Pancreas (tissue), 10 donors: ENCODE measurements around the gene LSM3. TPM values are rescaled to one million over a fixed set of nuclear protein-coding genes. Genes with fewer than 3 reads are reported as not detected.

Experiments used
- ATAC-seq, 4 donors: fragments of 200-7000 bp; cut with Tn5 transposase; one replicate each; pipeline versions ENCODE4 v1.8.0 to v1.9.1; 2020; ENCODE audit warnings: mild to moderate bottlenecking in 4 of 4, moderate library complexity in 4 of 4
- DNase-seq, 6 donors: peaks; one replicate each; pipeline ENCODE4 v3.0.0-alpha.2; 2020
- FAIRE-seq: peaks from 2 replicates; lab custom pipeline; 2012; peaks lifted over from hg19 to GRCh38; lab: Jason Lieb, UNC
- H3K27ac ChIP-seq, 4 donors: fragments of 200-600 bp; sonication (generic); 1 replicate in 3 of 4; 2 replicates in 1 of 4; pipeline versions ENCODE4 v1.5.0 to v1.8.0; 2020
- H3K27me3 ChIP-seq, 4 donors: fragments of 200-600 bp; one replicate each; pipeline ENCODE4 v1.8.0; 2021
- H3K36me3 ChIP-seq, 3 donors: fragments of 200-600 bp; sonication (generic) in 1 of 3; one replicate each; pipeline versions ENCODE4 v1.5.0 to v1.8.0; 2020 to 2021
- H3K4me1 ChIP-seq, 3 donors: fragments of 200-600 bp; one replicate each; pipeline ENCODE4 v1.8.0; 2021
- H3K4me3 ChIP-seq, 4 donors: fragments of 200-600 bp; sonication (generic) in 2 of 4; one replicate each; pipeline versions ENCODE4 v1.5.0 to v1.8.0; 2020 to 2021
- H3K9me3 ChIP-seq, 4 donors: fragments of 200-600 bp; one replicate each; pipeline ENCODE4 v1.8.0; 2021
- CTCF ChIP-seq, 4 donors: fragments of 200-600 bp; sonication (generic) in 3 of 4; IDR thresholded peaks; one replicate each; pipeline versions ENCODE4 v1.5.0 to v1.8.0; 2021; ENCODE audit warnings: antibody characterized with exemption in 4 of 4
- WGBS, 2 donors: extraction: QIAGEN DNeasy Blood & Tissue Kit; methylation state at CpG; one replicate each; pipeline ENCODE4 v1.1.7; 2013; 5-methylcytosine and 5-hydroxymethylcytosine counted together
- intact Hi-C, 3 donors: fragments of 100-400 bp; cut with DNase I; formaldehyde crosslinking; loops; one replicate each; pipeline versions ENCODE4 v1.11.1 to v1.14.2; 2022
- polyA plus RNA-seq, 2 donors: library from polyadenylated mRNA; stranded (reverse); fragments of 200-250 nt; gene quantifications; one replicate each; pipeline ENCODE4 v1.2.3, GENCODE V29; 2013
- total RNA-seq, 6 donors: library from RNA; stranded (reverse); fragmentation: NEBNext Ultra II Directional in 4 of 6; extraction: Animal tissue kit (Norgen Biotek cat#: 25700) in 4 of 6; gene quantifications; one replicate each; pipeline versions ENCODE4 v1.2.1 to v1.2.4, GENCODE V29; 2021 to 2023
- donor health status: healthy with polysubstance abuse.
- donor health status: DM: no; HTN: no; CAD: no; lungs with moderate emphysema.
- donor health status: DM: no; HTN: no; CAD: no.
- donor health status: control.
- donor health status: control.
- donor health status: Bipolar disorder and iron deficiency.
- donor health status: DM: yes; HTN: yes; CAD: no.
- donor health status: DM: no; HTN: no; CAD: no.
- donor health status: DM: no; HTN: no; CAD: no.
- donor health status: DM: yes; HTN: yes; CAD: no.

The LSM3 gene
- total and polyA plus RNA-seq, 8 donors, result 3.2 to 7.9 (median 4.3) TPM

GRCh38 chr3:14131134-14131533, 47.5 kb upstream of the LSM3 start:
- no peaks in the 10 kb centered on the region for H3K27me3 ChIP-seq
- TF ChIP-seq CTCF (IDR thresholded peaks at IDR 0.05), result no peak
- H3K9me3 ChIP-seq, result no peaks in the 10 kb centered on the region
- no peak overlapping the region for H3K27ac ChIP-seq
- 79 to 82% methylated on average over 5 of the region's 5 CpGs for WGBS, 2 donors
- H3K4me3 ChIP-seq, result no peak overlapping the region
- FAIRE-seq (no peak), ATAC-seq (no peak), DNase-seq (no peak)
- H3K4me1 ChIP-seq, result peaks cover 3 to 11% (median 11%) of the 10 kb centered on the region in 3 donors
- intact Hi-C loops, result no loop called here
- H3K36me3 ChIP-seq, result peaks cover 3 to 68% (median 16%) of the 10 kb centered on the region in 3 donors

GRCh38 chr3:14132120-14132519, 46.5 kb upstream of the LSM3 start:
- H3K27me3 ChIP-seq, result no peaks in the 10 kb centered on the region
- peaks cover 0 to 1% (median under 1%) of the 10 kb centered on the region in 3 donors for H3K4me1 ChIP-seq
- peak in 1 of 6 donors; percentile 66 for DNase-seq
- H3K9me3 ChIP-seq, result no peaks in the 10 kb centered on the region
- intact Hi-C loops, result no loop called here
- no peak for FAIRE-seq
- ATAC-seq, result no peak
- H3K4me3 ChIP-seq, result no peak overlapping the region
- H3K36me3 ChIP-seq, result peaks cover 3 to 70% (median 16%) of the 10 kb centered on the region in 3 donors
- WGBS, 2 donors, result 92 to 94% methylated on average over 8 of the region's 8 CpGs
- no peak for TF ChIP-seq CTCF (IDR thresholded peaks at IDR 0.05)
- H3K27ac ChIP-seq, result no peak overlapping the region

DNA sequence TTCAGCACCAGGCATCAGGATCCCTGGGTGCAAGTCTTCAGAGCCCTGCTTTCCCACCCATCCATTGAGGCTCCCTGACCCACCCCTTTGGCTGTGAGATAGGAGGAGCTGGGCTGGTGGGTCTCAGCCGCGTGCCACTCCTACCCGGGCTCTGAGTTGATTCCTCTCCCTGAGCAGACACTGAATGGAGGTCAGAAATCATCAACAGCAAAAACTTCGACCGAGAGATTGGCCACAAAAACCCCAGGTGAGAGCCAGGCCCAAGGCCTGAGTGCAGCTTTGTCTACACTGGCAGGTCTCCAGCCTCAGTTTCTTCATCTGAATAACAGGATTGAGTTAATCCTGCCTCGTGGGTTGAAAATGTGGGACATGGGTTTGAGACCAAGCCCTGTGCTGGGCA, 45.9 kb upstream of the LSM3 start:
- DNase-seq (no peak), ATAC-seq (no peak), FAIRE-seq (no peak)
- 93 to 96% methylated on average over 6 of the region's 6 CpGs for WGBS, 2 donors
- no peaks in the 10 kb centered on the region for H3K4me1 ChIP-seq
- peaks cover 3 to 70% (median 16%) of the 10 kb centered on the region in 3 donors for H3K36me3 ChIP-seq
- no peaks in the 10 kb centered on the region for H3K9me3 ChIP-seq
- no peak for TF ChIP-seq CTCF (IDR thresholded peaks at IDR 0.05)
- H3K27me3 ChIP-seq, result no peaks in the 10 kb centered on the region
- intact Hi-C loops, result no loop called here
- no peak overlapping the region for H3K27ac ChIP-seq
- no peak overlapping the region for H3K4me3 ChIP-seq

DNA sequence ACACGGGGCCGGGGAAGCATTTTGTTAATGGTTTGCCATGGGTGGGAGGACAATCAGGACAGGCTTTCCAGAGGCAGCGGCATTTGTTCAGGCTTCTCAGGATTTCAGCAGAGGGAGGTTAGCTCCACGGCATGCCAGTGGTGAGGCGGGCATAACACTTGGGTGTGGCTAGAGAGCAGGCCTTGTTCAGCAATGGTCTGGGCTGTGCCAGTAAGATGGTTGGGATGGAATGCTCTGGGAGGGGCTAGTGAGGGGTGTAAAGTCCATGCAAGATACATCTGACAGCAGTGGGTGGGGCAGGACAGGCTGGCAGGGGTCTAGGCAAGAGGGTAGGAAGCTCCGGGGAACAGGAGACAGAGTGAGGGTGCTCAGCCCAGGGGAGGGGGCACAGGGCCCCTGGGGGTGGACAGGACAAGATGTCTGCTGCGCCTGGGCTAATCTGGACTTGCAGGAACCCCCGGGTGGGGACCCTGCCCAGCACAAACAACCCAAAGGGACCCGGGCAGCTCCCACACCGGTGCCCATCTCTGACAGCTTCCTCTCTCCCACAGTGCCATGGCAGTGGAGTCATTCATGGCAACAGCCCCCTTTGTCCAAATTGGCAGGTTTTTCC, 45.3 kb upstream of the LSM3 start:
- no peak for FAIRE-seq
- no peaks in the 10 kb centered on the region for H3K27me3 ChIP-seq
- H3K9me3 ChIP-seq, result no peaks in the 10 kb centered on the region
- intact Hi-C loops, result no loop called here
- TF ChIP-seq CTCF (IDR thresholded peaks at IDR 0.05), result no peak
- H3K4me3 ChIP-seq, result no peak overlapping the region
- peaks cover 3 to 70% (median 16%) of the 10 kb centered on the region in 3 donors for H3K36me3 ChIP-seq
- no peak for DNase-seq
- no peaks in the 10 kb centered on the region for H3K4me1 ChIP-seq
- WGBS, 2 donors, result 87 to 94% methylated on average over 10 of the region's 10 CpGs
- no peak overlapping the region for H3K27ac ChIP-seq
- ATAC-seq, result peak in 1 of 4 donors; percentile 13

- DNase-seq (no peak), ATAC-seq (no peak), FAIRE-seq (no peak)
- WGBS, 2 donors, result 95 to 96% methylated on average over 5 of the region's 5 CpGs
- intact Hi-C loops, result no loop called here
- Histone ChIP-seq H3K4me1 (no peaks in the 10 kb centered on the region), H3K27me3 (no peaks in the 10 kb centered on the region), H3K4me3 (no peak overlapping the region), H3K27ac (no peak overlapping the region), H3K9me3 (no peaks in the 10 kb centered on the region), H3K36me3 (peaks cover 3 to 70% (median 16%) of the 10 kb centered on the region in 3 donors)
- TF ChIP-seq CTCF (IDR thresholded peaks at IDR 0.05), result no peak
Measured at GRCh38 chr3:14133876-14134275, 44.7 kb upstream of the LSM3 start.
